SK-MEL-5 (cell line): ENCODE data around the gene ATP6AP1. TPM values are rescaled to one million over a fixed set of nuclear protein-coding genes. Genes with fewer than 3 reads are reported as not detected.
A peak's percentile ranks its signal among the peaks of the same experiment; 100 is the strongest.

Experiments used
- DNase-seq: peaks from one replicate; pipeline ENCODE4 v3.0.0-alpha.2; 2016; ENCODE audit warnings: low read depth, low spot score
- in situ Hi-C: cut with HindIII; loops from 2 replicates; pipeline ENCODE4 v1.10.0; 2016; ENCODE audit warnings: low sequenced_read_pairs, high pct_unique_total_duplicates, low pct_unique_long_range_greater_than_20kb
- small RNA-seq, 2 experiments: library from RNA; depleted of rRNA; stranded (forward); fragments of <200 nt; gene quantifications; one replicate each; pipeline ENCODE3, GENCODE V24; 2014
- total RNA-seq: library from RNA; depleted of rRNA; stranded (reverse); fragments of >200 nt; shearing (Covaris generic); gene quantifications from 2 replicates; pipeline ENCODE4 v1.2.3, GENCODE V29; 2014; rRNA removed

Gene ATP6AP1
- total RNA-seq, 1 experiment from 2014 or later, result 93.6 TPM

DNA sequence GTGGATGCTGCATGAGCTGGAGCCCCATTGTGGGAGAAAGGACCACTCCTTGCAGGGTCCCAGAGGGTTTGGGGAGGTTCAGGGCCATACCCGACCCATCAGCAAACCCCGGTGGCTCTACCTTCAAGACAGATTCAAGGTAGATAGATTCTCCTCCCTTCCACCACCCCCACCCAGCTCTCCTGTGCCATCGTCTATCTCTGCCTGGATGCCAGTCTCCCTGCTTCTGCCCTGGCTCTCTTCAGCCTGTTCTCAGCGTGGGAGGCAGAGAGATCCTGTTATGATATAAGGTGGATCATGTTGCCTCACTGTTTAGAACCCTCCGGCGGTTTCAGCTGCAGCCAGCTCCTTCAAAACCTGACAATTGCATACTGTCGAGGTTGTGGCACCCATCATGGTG, 45.2 kb downstream of the ATP6AP1 start:
- no peak for DNase-seq
- in situ Hi-C loops, result no loop called here

DNA sequence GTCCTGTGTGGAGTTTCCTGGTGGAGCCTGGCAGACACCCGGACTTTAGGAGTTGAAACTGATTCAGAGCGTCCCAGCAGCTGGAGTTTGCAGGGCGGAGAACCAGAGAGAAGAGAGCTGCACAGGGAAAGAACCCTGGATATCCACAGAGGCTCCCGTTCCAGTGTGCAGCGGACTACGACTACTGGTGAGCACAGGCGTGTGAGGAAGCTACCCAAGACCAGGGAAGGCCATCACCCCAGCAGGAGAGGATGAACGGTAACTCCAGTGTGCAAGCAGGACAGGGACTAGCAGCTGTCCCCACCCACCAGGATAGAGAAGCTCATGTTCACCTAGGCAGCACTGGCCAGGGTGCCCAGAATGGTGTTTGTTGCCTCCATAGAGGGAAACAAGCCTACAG, 48.3 kb downstream of the ATP6AP1 start:
- in situ Hi-C loops, result no loop called here
- no peak for DNase-seq

DNA sequence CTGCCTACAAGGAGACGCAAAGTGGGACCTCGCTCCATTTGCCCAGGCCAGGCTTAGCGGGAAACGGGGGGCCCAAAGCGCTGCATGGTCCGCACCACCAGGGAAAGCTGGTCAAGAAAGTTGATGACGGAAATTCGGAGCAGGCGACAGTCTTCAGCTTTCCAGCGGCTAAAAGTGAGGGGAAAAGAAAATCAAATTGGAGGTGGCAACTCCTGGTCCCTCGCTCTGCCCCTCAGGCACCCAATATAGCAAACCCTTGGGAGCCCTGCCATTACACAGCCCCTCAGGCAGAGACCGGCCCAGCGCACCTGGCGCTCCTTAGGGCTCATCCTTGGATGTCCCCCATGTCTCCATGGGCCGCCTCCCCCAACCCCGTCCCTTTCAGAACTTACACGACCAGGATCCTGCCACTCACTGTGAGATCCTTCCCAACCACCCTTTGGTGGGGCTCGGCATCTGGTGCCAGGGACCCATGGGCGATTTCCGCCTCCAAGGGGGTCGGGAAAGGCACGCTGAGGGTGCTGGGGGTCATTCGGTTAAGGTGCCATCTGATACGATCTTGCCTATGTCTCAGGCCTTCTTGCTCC, 49.5 kb downstream of the ATP6AP1 start:
- no peak for DNase-seq
- in situ Hi-C loops, result no loop called here

DNA sequence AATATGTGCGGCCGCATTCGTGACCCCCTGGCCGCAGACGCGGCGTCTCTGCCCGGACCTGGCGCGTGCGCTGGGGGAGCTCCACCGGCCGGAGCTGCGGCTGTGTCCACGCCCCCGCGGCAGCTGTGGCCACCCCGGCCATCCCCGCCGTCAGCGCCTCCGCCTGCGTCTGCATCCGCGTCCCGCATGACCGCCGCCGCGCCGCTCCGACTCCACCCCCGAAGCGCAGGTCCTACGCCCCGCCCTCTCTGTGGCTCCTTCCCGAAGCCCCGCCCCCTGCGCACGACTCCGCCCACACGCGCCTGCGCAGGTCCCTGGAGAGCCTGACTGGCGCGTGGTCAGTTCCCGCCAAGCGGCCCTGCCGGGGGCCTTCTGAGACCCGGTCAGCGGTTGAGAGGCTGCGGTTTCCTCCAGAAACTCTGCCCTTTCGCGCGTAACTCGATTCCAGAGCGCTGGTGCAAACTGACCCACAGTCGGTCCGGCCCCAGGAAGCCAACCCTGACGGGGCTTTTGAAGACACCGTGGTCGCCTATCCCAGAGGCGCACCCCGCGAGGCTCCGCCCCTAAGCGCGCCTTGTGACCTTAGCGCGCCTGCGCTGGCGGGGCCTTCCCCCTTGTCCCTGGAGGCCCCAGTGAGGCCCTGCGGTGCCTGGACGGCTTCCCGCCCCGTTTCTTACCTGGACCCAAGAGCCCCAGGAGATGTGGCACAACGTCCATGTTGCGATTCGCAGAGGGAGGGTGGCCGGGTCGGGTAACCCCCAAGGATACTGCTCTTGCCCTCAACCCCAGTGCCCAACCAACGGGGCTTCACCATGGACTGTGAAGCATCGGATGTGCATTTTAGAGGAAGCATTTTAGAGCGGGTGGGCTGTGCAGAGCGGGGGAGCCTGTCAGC, 50.5 kb downstream of the ATP6AP1 start, which contains the start of gene LAGE3:
TSS of gene LAGE3 (minus strand) at position 554 of the 895 bp plus-strand sequence. CDS start at position 188, 366 bp downstream.
- in situ Hi-C loops, result no loop called here
- DNase-seq, result peak; percentile 86

DNA sequence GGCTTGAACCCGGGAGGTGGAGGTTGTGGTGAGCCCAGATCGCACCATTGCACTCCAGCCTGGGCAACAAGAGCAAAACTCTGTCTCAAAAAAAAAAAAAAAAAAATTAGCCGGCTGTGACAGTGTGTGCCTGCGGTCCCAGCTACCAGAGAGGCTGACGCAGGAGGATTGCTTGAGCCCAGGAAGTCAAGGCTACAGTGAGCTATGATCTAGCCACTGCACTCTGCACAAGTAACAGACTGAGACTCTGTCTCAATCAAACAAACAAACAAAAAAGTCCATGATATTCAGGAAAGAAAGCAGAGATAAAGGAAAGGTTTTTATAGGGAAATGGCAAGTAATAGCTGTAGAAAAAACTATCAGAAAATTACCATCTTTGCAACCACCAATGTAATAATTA, 52.7 kb downstream of the ATP6AP1 start:
- in situ Hi-C loops, result no loop called here
- DNase-seq, result no peak

DNA sequence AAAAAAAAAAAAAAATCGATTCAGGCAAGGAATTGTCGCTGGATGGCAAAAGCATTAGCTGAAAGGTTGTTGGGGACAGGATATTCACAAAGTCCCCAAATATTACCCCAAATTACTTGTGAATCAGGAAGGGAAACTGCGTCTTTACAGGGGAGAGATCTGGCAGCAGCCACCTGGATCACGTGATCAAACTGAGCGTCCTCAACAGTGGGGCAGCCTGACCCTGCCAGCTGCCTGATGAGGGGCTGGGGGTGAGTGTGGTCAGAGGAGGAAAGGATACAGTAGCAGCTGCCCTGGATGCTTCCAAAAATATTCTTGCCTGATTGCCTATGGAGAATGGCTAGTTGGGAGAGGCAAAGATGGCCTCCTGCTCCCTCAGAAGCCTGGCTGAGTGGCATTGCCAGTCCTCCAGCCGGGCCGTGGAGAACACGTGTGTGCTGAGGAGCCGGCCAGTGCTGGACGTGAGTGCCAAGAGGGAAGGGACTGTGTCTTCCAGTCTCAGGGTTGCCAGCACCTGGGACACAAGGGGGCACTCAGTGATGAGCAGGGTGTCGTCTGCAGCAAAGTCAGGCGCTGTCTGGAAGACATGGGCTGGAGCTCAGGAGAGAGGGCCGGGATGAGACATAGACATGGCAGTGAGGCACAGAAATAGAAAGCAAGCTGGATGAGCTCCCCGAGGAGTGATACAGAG, 53.6 kb downstream of the ATP6AP1 start:
- DNase-seq, result no peak
- in situ Hi-C loops, result no loop called here

DNA sequence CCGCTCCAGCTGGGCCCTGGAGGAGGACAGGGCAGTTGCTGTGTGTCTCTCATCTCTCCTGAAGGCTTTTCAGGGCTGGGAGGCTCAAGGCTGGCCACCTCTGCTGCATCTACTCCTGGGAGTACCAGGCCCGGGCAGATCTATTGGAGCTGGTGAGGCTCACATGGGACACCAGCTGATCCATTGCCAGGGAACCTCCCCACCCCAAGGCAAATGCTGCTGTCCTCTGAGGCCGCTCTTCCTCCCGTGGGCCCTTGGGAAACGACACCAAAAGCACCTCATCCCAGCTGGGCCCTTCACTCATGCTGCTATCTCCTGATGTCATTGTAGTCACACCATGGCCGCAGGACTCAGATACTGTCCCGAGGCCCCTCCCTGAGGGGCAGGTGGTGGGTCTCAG, 54.3 kb downstream of the ATP6AP1 start:
- in situ Hi-C loops, result no loop called here
- DNase-seq, result no peak

DNA sequence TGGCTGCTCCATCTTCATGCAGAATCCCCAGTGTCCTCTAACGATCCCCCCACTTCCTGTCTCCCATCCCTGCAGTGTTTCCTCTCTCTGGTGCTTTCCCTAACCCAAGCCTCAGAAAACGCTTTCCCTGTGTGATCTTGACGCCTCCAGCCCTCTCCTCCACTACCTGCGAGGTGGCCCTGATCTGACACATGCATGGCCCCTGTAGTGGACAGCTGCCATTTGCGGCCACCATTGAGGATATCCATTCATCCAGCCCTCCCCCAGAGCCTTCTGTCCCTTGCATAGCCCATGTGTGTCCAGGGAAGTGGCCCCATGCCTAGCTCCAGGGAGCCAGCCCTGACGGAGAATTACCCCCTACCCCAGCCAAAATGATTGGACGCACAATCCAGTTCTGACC, 54.8 kb downstream of the ATP6AP1 start:
- no peak for DNase-seq
- in situ Hi-C loops, result no loop called here

DNA sequence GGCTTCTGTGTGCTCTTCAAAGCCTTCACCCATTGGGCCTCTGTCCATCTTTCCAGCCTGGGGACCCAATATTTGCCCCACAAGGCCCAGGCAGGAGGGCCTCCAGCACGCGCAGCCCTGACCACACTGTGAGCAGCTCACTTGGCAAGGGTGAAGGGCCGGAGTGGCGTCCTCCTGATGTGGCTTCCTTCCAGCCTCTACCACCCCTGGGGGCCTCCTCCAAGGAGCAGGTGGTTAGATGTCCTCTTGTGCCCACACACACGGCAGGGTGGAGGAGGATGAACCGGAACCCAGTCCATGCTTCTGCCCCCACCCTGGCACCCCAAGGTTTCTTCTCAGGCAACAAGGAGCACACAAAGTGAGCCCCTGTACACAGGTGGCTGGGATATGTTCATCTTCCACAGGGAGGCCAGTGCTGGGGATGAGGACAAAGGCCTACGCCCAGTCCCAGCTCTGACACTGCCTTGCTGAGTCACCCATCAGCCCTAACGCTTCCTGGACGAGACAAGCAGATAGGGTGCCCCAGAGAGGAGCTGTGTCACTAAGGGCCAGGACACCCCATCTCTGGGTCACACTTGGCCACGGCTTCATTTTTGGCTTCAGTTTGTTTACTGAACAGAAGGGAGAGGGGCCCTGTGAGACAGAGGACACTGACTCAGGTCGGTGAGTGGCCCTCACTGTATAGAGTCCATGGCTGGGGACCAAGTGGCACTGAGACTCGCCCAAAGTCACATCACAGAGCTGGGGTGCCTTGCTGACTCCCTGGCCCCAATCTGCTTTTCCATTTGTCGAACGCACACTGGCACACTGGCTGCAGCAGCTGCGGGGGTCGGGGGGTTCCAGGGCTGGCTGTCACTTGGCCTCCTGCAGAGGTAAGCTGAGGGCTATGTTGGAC, 56.0 kb downstream of the ATP6AP1 start:
- DNase-seq, result no peak
- in situ Hi-C loops, result no loop called here

DNA sequence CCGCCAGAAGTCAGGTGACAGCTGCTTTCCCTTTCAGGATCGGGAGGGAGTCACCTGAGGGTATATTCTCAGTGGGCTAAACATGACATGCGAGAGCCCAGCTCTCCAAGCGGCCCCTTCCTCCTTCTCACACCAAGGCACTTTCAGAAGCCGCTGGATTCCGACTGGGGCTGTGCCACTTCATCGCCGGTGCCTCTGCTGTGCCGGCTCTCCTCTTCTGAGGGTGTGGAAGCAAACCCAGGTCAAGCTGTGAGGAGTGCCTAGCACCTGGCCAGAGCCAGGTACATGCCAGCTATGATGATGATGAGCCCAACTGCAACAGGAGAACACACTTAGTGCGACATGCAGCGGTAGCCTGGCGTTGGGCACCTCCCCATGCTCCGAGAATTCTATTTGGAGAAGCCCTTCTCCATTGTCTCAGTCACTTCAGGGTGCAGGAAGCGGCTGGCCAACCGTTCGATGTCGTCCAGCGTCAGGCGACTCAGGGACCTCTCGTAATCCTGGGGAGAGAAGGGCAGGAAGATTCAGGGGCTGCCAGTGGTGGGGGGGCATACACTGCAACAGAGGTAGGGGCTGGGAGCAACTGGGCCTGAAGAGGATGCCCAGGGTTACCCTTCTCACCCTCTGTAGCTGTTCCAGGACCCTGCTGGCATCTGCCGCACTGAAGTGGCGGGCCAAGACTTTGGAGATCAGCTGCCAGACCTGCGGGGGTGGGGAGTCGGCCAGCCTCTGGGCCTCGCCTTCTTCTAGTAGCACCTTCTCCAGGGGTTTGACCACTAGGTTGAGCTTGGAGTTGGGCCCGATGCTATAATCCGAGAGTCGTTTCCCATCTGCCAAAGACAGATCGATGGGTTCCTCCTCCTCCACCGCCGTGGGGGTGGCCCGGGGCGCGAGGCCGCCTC, 56.9 kb downstream of the ATP6AP1 start:
- DNase-seq, result no peak
- in situ Hi-C loops, result no loop called here

DNA sequence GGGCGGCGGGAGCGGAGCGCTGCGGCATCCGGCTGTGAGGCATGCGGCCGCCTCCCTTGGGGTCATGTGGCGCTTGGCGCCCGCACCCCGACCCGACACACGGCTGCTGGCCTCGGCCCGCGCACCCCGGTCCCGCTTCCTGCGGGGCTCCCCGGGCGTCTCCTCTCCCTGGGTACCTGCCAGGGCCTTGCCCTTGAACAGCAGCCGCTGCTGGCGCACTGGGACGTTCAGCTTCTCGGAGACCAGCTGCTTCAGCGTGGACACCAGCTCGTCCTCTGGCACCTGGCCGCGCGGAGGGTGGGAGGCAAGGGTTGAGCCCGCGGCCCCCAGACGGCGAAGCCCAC, 57.5 kb downstream of the ATP6AP1 start:
- DNase-seq, result no peak
- in situ Hi-C loops, result no loop called here

Small RNA genes within 50 kb of the gene (small RNA-seq; reads per million reads assigned to genes)
- gene MIR6858 (0 to 0.14 reads per million in 2 experiments), gene SNORA70 (0 reads per million in 2 experiments)

Other genes starting within 250 kb of the ATP6AP1 start
- gene OPN1MW, start 246.1 kb upstream of the ATP6AP1 start, total RNA-seq, result not detected in 2 replicates
- gene OPN1MW2, start 208.9 kb upstream of the ATP6AP1 start, total RNA-seq, result not detected in 2 replicates
- not detected in 2 replicates for gene OPN1MW3, start 171.1 kb upstream of the ATP6AP1 start, total RNA-seq
- gene TEX28, start 133.6 kb upstream of the ATP6AP1 start, total RNA-seq, result not detected in 2 replicates
- gene TKTL1, start 132.9 kb upstream of the ATP6AP1 start, total RNA-seq, result 0.42 TPM in 1 of 2 replicates, not detected in the other
- gene FLNA, start 54.0 kb upstream of the ATP6AP1 start, total RNA-seq, result 108 and 138 TPM in 2 replicates
- gene EMD, start 49.4 kb upstream of the ATP6AP1 start, total RNA-seq, result 15.4 and 21.3 TPM in 2 replicates
- gene RPL10, start 30.3 kb upstream of the ATP6AP1 start, total RNA-seq, result 3,421 and 3,578 TPM in 2 replicates
- 53.4 and 56.8 TPM in 2 replicates for gene DNASE1L1, start 19.4 kb upstream of the ATP6AP1 start, total RNA-seq
- gene TAFAZZIN, start 17.1 kb upstream of the ATP6AP1 start, total RNA-seq, result 17.6 and 25.3 TPM in 2 replicates
- 48.8 and 61.9 TPM in 2 replicates for gene GDI1, start 8.5 kb downstream of the ATP6AP1 start, total RNA-seq
- gene FAM50A, start 15.5 kb downstream of the ATP6AP1 start, total RNA-seq, result 83.0 and 85.2 TPM in 2 replicates
- gene PLXNA3, start 29.6 kb downstream of the ATP6AP1 start, total RNA-seq, result not detected in 2 replicates
- gene LAGE3, start 50.6 kb downstream of the ATP6AP1 start, total RNA-seq, result 47.7 and 58.6 TPM in 2 replicates
- gene UBL4A, start 57.9 kb downstream of the ATP6AP1 start, total RNA-seq, result 58.3 and 64.6 TPM in 2 replicates
- 9.8 and 11.9 TPM in 2 replicates for gene SLC10A3, start 62.0 kb downstream of the ATP6AP1 start, total RNA-seq
- 25.6 and 28.1 TPM in 2 replicates for gene FAM3A, start 87.6 kb downstream of the ATP6AP1 start, total RNA-seq
- gene G6PD, start 118.2 kb downstream of the ATP6AP1 start, total RNA-seq, result 39.1 and 52.7 TPM in 2 replicates
- gene IKBKG, start 118.9 kb downstream of the ATP6AP1 start, total RNA-seq, result 12.3 and 15.0 TPM in 2 replicates
- not detected in 2 replicates for gene CTAG1A, start 156.5 kb downstream of the ATP6AP1 start, total RNA-seq
- gene CTAG1B, start 190.6 kb downstream of the ATP6AP1 start, total RNA-seq, result not detected in 2 replicates
- 0.29 and 1.0 TPM in 2 replicates for gene CTAG2, start 224.9 kb downstream of the ATP6AP1 start, total RNA-seq